ENCODE data around the gene SPDYA.

The SPDYA gene

DNA sequence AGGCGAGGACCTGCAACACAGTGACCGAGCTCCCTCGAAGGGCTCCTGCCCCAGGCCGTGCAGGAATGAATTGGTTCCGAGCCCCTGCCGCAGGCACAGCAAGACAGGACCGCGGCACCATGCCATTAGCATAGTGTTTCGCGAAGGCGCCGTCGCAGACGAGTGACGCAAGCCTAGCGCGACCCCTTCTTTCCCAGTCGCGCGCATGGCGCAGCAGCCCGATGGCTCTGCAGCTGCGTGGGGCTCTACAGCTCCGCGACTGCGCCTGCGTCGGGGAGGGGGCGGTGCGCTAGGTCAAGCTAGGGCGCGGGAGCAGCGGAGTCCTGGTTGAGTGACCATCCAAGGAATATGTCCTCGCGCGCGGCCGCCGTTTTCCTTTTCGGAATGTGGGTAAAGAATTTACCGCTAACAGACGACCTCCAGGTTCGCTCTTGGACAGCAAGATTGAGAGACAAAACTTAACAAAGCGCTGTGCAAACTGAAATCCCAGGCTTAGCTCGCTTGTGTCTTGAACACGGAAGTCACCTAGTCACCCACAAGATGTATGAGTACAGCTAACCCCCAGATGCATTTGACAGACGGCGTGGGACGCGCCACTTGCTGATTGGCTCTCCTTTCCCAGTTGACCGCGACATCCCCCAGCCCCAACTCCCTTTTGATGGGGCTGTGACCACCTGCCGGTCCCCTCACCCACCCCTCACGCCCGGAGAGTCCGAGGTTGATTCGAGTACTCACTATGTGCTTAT, 59.7 kb downstream of the SPDYA start, which contains the start of gene TRMT61B:
TRMT61B (minus strand) TSS at position 164 of the 746 bp plus-strand sequence; CDS start at position 132, 32 bp downstream.
- CTCF ChIA-PET = interaction anchor here (1.0 kb wide), 1 partner anchor 303 kb away, joined by 3 read pairs; no protein-coding TSS in a partner anchor
- POLR2A ChIA-PET (ENCODE audit: low non-redundant PET) = interaction anchor here (0.9 kb wide), 1 partner anchor 25 kb away, joined by 3 read pairs; no protein-coding TSS in a partner anchor
- TF ChIP-seq, protein P1, sequence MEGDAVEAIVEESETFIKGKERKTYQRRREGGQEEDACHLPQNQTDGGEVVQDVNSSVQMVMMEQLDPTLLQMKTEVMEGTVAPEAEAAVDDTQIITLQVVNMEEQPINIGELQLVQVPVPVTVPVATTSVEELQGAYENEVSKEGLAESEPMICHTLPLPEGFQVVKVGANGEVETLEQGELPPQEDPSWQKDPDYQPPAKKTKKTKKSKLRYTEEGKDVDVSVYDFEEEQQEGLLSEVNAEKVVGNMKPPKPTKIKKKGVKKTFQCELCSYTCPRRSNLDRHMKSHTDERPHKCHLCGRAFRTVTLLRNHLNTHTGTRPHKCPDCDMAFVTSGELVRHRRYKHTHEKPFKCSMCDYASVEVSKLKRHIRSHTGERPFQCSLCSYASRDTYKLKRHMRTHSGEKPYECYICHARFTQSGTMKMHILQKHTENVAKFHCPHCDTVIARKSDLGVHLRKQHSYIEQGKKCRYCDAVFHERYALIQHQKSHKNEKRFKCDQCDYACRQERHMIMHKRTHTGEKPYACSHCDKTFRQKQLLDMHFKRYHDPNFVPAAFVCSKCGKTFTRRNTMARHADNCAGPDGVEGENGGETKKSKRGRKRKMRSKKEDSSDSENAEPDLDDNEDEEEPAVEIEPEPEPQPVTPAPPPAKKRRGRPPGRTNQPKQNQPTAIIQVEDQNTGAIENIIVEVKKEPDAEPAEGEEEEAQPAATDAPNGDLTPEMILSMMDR (conservative IDR thresholded peaks at IDR 0.05; ENCODE audit: low read depth) = no peak
- peak within 1 kb of the TSS; percentile 79 for H3K27ac ChIP-seq
- DNase-seq (ENCODE audit: low spot score) = peak; percentile 91

DNA sequence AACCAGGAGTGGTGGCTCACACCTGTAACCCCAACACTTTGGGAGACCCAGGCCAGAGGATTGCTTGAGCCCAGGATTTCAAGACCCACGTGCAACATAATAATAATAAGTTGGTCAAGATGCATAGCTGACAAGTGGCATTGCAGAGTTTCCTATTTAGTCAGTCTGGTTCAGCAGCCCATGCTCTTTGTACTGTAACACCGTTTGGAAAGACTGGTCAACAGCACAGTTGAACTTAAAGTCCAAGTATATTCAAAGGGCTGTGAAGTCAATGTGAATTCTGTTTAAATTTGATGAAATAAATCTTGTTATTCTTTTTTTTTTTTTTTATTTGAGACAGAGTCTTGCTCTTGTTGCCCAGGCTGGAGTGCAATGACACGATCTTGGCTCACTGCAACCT, 61.0 kb downstream of the SPDYA start:
- H3K27ac ChIP-seq = no peak overlapping the region
- TF ChIP-seq, protein P1 (conservative IDR thresholded peaks at IDR 0.05; ENCODE audit: low read depth) = no peak
- CTCF ChIA-PET = no interaction called here
- DNase-seq (ENCODE audit: low spot score) = no peak
- POLR2A ChIA-PET (ENCODE audit: low non-redundant PET) = no interaction called here

DNA sequence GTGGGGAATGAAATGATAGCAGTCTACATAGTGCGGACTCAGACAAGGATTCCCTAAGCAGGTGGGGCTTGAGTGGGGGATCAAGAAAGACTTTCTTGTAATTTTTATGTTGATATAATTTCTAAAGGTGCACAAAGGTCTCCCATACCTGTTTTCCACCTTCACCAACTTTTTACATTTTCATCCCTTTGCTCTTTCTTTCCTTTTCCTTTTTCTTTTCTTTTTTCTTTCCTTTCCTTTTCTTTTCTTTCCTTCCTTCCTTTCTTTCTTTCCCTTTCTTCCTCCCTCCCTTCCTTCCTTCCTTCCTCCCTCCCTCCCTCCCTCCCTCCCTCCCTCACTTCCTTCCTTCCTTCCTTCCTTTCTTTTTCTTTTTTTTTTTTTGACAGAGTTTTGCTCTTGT, 69.6 kb downstream of the SPDYA start:
- H3K27ac ChIP-seq = no peak overlapping the region
- POLR2A ChIA-PET (ENCODE audit: low non-redundant PET) = no interaction called here
- CTCF ChIA-PET = no interaction called here
- DNase-seq (ENCODE audit: low spot score) = no peak
- TF ChIP-seq, protein P1 (conservative IDR thresholded peaks at IDR 0.05; ENCODE audit: low read depth) = no peak

DNA sequence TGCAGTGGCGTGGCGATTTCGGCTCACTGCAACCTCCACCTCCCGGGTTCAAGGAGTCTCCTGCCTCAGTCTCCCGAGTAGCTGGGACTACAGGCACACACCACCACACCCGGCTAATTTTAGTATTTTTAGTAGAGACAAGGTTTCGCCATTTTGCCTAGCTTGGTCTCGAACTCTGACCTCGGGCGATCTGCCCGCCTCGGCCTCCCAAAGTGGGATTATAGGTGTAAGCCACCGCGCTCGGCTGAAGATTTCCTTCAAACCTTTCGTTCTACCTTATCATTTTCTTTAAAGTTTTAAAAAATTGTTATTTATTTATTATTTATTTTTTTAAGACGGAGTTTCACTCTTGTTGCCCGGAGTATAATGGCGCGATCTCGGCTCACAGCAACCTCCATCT, 82.9 kb downstream of the SPDYA start:
- H3K27ac ChIP-seq = peak overlapping the region; percentile 82; the same call in 1 of the 2 replicates
- POLR2A ChIA-PET (ENCODE audit: low non-redundant PET) = no interaction called here
- CTCF ChIA-PET = no interaction called here
- no peak for DNase-seq (ENCODE audit: low spot score)
- TF ChIP-seq, protein P1 (conservative IDR thresholded peaks at IDR 0.05; ENCODE audit: low read depth) = no peak

DNA sequence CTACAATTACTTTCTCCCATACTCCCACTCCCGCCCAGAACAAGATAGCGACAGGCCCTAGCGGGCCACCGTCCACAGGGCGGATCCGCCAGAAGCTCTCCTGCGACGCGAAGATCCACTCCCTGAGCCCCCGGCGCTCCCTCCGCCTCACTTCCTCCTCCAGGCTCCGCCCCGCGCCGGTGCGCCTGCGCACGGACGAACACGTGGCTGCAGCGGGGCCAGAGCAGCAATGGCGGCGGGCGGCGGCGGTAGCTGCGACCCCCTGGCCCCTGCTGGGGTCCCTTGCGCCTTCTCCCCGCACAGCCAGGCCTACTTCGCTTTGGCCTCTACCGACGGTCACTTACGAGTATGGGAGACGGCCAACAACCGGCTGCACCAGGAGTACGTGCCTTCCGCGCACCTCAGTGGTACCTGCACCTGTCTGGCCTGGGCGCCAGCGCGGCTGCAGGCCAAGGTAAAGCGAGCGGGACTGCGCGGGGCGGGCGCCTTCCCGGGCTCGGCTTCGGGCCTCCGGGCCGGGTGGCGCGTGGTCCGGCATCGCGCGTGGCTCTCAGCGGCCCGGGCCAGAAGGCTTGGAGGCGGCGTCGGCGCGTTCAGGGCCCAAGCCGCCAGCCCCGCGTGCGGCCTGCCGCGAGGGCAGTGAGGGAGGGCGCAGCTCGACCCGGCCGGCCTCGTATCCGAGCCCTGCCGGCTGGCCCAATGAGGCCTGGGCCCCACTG, 84.0 kb downstream of the SPDYA start, which contains the start of gene WDR43:
WDR43 (plus strand) TSS at position 198 of the 719 bp plus-strand sequence; CDS start at position 230, 32 bp downstream.
- POLR2A ChIA-PET (ENCODE audit: low non-redundant PET) = interaction anchor here (0.6 to 0.7 kb wide), 2 partner anchors 201 to 1114 kb away, joined by 4 to 6 read pairs; no protein-coding TSS in a partner anchor
- TF ChIP-seq, protein P1 (conservative IDR thresholded peaks at IDR 0.05; ENCODE audit: low read depth) = no peak

More for the DNA sequence above, 84.0 kb downstream of the SPDYA start, which contains the start of gene WDR43:
- CTCF ChIA-PET = interaction anchor here (0.6 to 0.7 kb wide), 2 partner anchors 11 to 1817 kb away, joined by 3 to 5 read pairs; no protein-coding TSS in a partner anchor
- DNase-seq (ENCODE audit: low spot score) = peak; percentile 96
- peak within 1 kb of the TSS; percentile 82 for H3K27ac ChIP-seq
